ENCODE data around the gene PSMD4. TPM values are rescaled to one million over a fixed set of nuclear protein-coding genes. Genes with fewer than 3 reads are reported as not detected.

The PSMD4 gene
- total RNA-seq, 4 donors from 2014 or later = 112 to 153 (median 120) TPM

DNA sequence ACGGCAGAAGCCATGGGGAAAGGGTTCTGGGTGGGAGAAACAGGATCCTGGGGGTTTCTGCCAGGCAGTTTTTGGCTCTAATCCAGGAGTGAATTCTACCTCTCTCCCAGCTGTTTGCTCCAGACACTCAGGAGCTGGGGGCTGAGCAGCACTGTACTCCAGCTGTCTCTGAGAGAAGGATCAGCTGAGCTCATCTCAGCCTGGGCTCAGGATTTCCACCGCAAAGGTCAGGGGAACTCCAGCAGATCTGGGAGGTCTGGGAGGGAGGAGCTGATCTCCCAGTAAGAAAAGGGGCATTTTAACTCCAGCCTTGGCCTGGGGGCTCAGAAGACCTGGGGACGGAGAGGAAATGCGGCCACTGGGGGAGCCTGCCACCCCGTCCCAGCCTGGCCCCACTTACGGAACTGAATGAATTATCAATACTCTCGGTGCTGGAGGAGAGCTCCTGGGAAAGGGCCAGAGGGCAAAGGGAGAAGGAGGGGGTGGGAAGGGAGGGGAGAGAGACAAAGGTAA is 55.3 kb downstream of the PSMD4 start:
- 18 to 24% methylated on average over 7 of the region's 7 CpGs for WGBS, 2 donors
- TF ChIP-seq CTCF (IDR thresholded peaks at IDR 0.05) = no peak
- TF ChIP-seq EP300 (IDR thresholded peaks at IDR 0.05) = no peak
- no peak for TF ChIP-seq POLR2A (IDR thresholded peaks at IDR 0.05)
- peak overlapping the region; percentile 41 to 95 (median 74) for H3K27ac ChIP-seq

GRCh38 chr1:151311011-151311410 is 56.5 kb downstream of the PSMD4 start:
- WGBS, 2 donors = 47 to 60% methylated on average over 4 of the region's 4 CpGs
- no peak for DNase-seq (ENCODE audit: low spot score in 2 of 2)
- Histone ChIP-seq H3K4me3 (no peak overlapping the region), H3K4me1 (peaks cover 13 to 81% (median 63%) of the 10 kb centered on the region in 4 donors), H3K27me3 (no peaks in the 10 kb centered on the region), H3K27ac (peak overlapping the region; percentile 58 to 95 (median 84)), H3K36me3 (peaks cover 4 to 42% (median 23%) of the 10 kb centered on the region in 3 donors), H3K9me3 (no peaks in the 10 kb centered on the region)
- TF ChIP-seq POLR2A (IDR thresholded peaks at IDR 0.05) (no peak), CTCF (IDR thresholded peaks at IDR 0.05) (no peak), EP300 (IDR thresholded peaks at IDR 0.05) (no peak)

More for the DNA sequence above, 55.3 kb downstream of the PSMD4 start:
- Histone ChIP-seq H3K27me3 (no peaks in the 10 kb centered on the region), H3K36me3 (peaks cover 5 to 42% (median 19%) of the 10 kb centered on the region in 3 donors), H3K4me1 (peaks cover 13 to 70% (median 57%) of the 10 kb centered on the region in 4 donors), H3K9me3 (no peaks in the 10 kb centered on the region), H3K4me3 (no peak overlapping the region)
- no peak for DNase-seq (ENCODE audit: low spot score in 2 of 2)

- DNase-seq (ENCODE audit: low spot score in 2 of 2) = peak; percentile 61 to 85
- Histone ChIP-seq H3K4me1 (peaks cover 13 to 85% (median 63%) of the 10 kb centered on the region in 4 donors), H3K9me3 (no peaks in the 10 kb centered on the region), H3K27me3 (no peaks in the 10 kb centered on the region), H3K27ac (peak overlapping the region; percentile 58 to 95 (median 84)), H3K36me3 (peaks cover 0 to 42% (median 20%) of the 10 kb centered on the region in 3 donors), H3K4me3 (peak overlapping the region in 1 of 4 donors; percentile 4)
- 37 to 46% methylated on average over 7 of the region's 7 CpGs for WGBS, 2 donors
- TF ChIP-seq POLR2A (IDR thresholded peaks at IDR 0.05) = no peak
- TF ChIP-seq EP300 (IDR thresholded peaks at IDR 0.05) = peak in 1 of 2 donors; percentile 90
- TF ChIP-seq CTCF (IDR thresholded peaks at IDR 0.05) = peak in 2 of 5 experiments; percentile 0 to 12
Measured at GRCh38 chr1:151311589-151312331, 57.2 kb downstream of the PSMD4 start.

- no peak for DNase-seq (ENCODE audit: low spot score in 2 of 2)
- no peak for TF ChIP-seq POLR2A (IDR thresholded peaks at IDR 0.05)
- no peak for TF ChIP-seq CTCF (IDR thresholded peaks at IDR 0.05)
- no peak for TF ChIP-seq EP300 (IDR thresholded peaks at IDR 0.05)
- H3K4me3 ChIP-seq = no peak overlapping the region
- H3K4me1 ChIP-seq = peaks cover 13 to 85% (median 63%) of the 10 kb centered on the region in 4 donors
- peak overlapping the region; percentile 58 to 95 (median 84) for H3K27ac ChIP-seq
- H3K27me3 ChIP-seq = no peaks in the 10 kb centered on the region
- 78 to 81% methylated on average over 4 of the region's 4 CpGs for WGBS, 2 donors
- peaks cover 0 to 42% (median 13%) of the 10 kb centered on the region in 3 donors for H3K36me3 ChIP-seq
- H3K9me3 ChIP-seq = no peaks in the 10 kb centered on the region
Measured at GRCh38 chr1:151312411-151312810, 57.9 kb downstream of the PSMD4 start.

GRCh38 chr1:151312826-151313225 is 58.3 kb downstream of the PSMD4 start:
- 84 to 85% methylated on average over 8 of the region's 8 CpGs for WGBS, 2 donors
- H3K27ac ChIP-seq = peak overlapping the region; percentile 58 to 95 (median 84)
- TF ChIP-seq CTCF (IDR thresholded peaks at IDR 0.05) (no peak), EP300 (IDR thresholded peaks at IDR 0.05) (no peak), POLR2A (IDR thresholded peaks at IDR 0.05) (no peak)
- no peaks in the 10 kb centered on the region for H3K9me3 ChIP-seq
- peaks cover 13 to 85% (median 63%) of the 10 kb centered on the region in 4 donors for H3K4me1 ChIP-seq
- H3K4me3 ChIP-seq = no peak overlapping the region
- no peak for DNase-seq (ENCODE audit: low spot score in 2 of 2)
- no peaks in the 10 kb centered on the region for H3K27me3 ChIP-seq
- peaks cover 0 to 42% (median 12%) of the 10 kb centered on the region in 3 donors for H3K36me3 ChIP-seq
